HepG2 (cell line): Measurements from ENCODE around the gene TNNI3. TPM values are rescaled to one million over a fixed set of nuclear protein-coding genes. Genes with fewer than 3 reads are reported as not detected.
A peak's percentile ranks its signal among the peaks of the same experiment; 100 is the strongest.

Experiments
- AKAP8 ChIP-seq: sonication (generic); formaldehyde crosslinking; IDR thresholded peaks from 2 replicates; pipeline ENCODE4 v1.5.1; 2020; ENCODE audit warnings: mild to moderate bottlenecking, missing genetic modification reagents
- CENPX ChIP-seq: sonication (generic); formaldehyde crosslinking; IDR thresholded peaks from 2 replicates; pipeline ENCODE4 v1.9.0; 2021; ENCODE audit warnings: mild to moderate bottlenecking, missing genetic modification reagents, moderate library complexity
- DMAP1 ChIP-seq: IDR thresholded peaks from 2 replicates; pipeline ENCODE4 v1.6.1; 2016
- FIP1L1 ChIP-seq: fragments of 200-400 bp; formaldehyde crosslinking; IDR thresholded peaks from 2 replicates; pipeline ENCODE4 v1.6.1; 2018; ENCODE audit warnings: low read depth, mild to moderate bottlenecking, low read length, moderate library complexity, borderline replicate concordance; ENCODE audit not compliant: insufficient read depth
- FOXK2 ChIP-seq: fragments of 450-650 bp; IDR thresholded peaks from 2 replicates; pipeline ENCODE4 v1.6.1; 2016
- HNRNPLL ChIP-seq: fragments of 200-400 bp; formaldehyde crosslinking; IDR thresholded peaks from 2 replicates; pipeline ENCODE4 v1.6.1; 2017; ENCODE audit warnings: mild to moderate bottlenecking, low read depth, low read length; ENCODE audit not compliant: poor library complexity, severe bottlenecking
- ISL2 ChIP-seq: sonication (generic); formaldehyde crosslinking; IDR thresholded peaks from 2 replicates; pipeline ENCODE4 v1.5.0; 2020; ENCODE audit warnings: missing genetic modification reagents
- NCOA5 ChIP-seq: sonication (generic); formaldehyde crosslinking; IDR thresholded peaks from 2 replicates; pipeline ENCODE4 v1.4.0; 2020; ENCODE audit warnings: missing genetic modification reagents
- NFKB2 ChIP-seq: sonication (generic); formaldehyde crosslinking; IDR thresholded peaks from 2 replicates; pipeline ENCODE4 v1.4.0; 2020; ENCODE audit warnings: missing genetic modification reagents, borderline replicate concordance
- PBX2 ChIP-seq: IDR thresholded peaks from 2 replicates; pipeline ENCODE4 v1.6.1; 2016; ENCODE audit warnings: control low read depth
- RARA ChIP-seq: IDR thresholded peaks from 2 replicates; pipeline ENCODE4 v1.6.1; 2016; ENCODE audit warnings: missing genetic modification reagents, missing compliant biosample characterization
- REXO4 ChIP-seq: sonication (generic); formaldehyde crosslinking; IDR thresholded peaks from 2 replicates; pipeline ENCODE4 v1.8.0; 2022; ENCODE audit warnings: missing genetic modification reagents, mild to moderate bottlenecking, borderline replicate concordance
- SATB2 ChIP-seq: sonication (generic); formaldehyde crosslinking; IDR thresholded peaks from 2 replicates; pipeline ENCODE4 v1.5.0; 2020; ENCODE audit warnings: missing genetic modification reagents
- SMARCC2 ChIP-seq: fragments of 450-650 bp; IDR thresholded peaks from 2 replicates; pipeline ENCODE4 v1.6.1; 2017; ENCODE audit warnings: antibody characterized with exemption, mild to moderate bottlenecking
- TRIM22 ChIP-seq: fragments of 450-650 bp; IDR thresholded peaks from 2 replicates; pipeline ENCODE4 v1.6.1; 2017
- ZBTB4 ChIP-seq: sonication (generic); formaldehyde crosslinking; IDR thresholded peaks from 2 replicates; pipeline ENCODE4 v1.4.0; 2020; ENCODE audit warnings: missing genetic modification reagents, mild to moderate bottlenecking, borderline replicate concordance
- ZFYVE20 ChIP-seq: sonication (generic); formaldehyde crosslinking; IDR thresholded peaks from 2 replicates; pipeline ENCODE4 v1.8.0; 2023; ENCODE audit warnings: low read depth, mild to moderate bottlenecking, moderate library complexity, missing genetic modification reagents, borderline replicate concordance
- ZNF567 ChIP-seq: sonication (generic); formaldehyde crosslinking; IDR thresholded peaks from 2 replicates; pipeline ENCODE4 v1.8.1; 2023; ENCODE audit warnings: mild to moderate bottlenecking, missing genetic modification reagents, borderline replicate concordance
- ZNF713 ChIP-seq: sonication (generic); formaldehyde crosslinking; IDR thresholded peaks from 2 replicates; pipeline ENCODE4 v1.4.0; 2020; ENCODE audit warnings: mild to moderate bottlenecking, missing genetic modification reagents
- ZNF784 ChIP-seq: sonication (generic); formaldehyde crosslinking; IDR thresholded peaks from 2 replicates; pipeline ENCODE4 v1.5.1; 2020; ENCODE audit warnings: missing genetic modification reagents, mild to moderate bottlenecking, borderline replicate concordance
- ZNF839 ChIP-seq: sonication (generic); formaldehyde crosslinking; IDR thresholded peaks from 2 replicates; pipeline ENCODE4 v1.4.0; 2020; ENCODE audit warnings: missing genetic modification reagents, mild to moderate bottlenecking, borderline replicate concordance
- ZSCAN29 ChIP-seq: sonication (generic); formaldehyde crosslinking; conservative IDR thresholded peaks from 2 replicates; pipeline ENCODE4 v1.4.0; 2020; ENCODE audit warnings: mild to moderate bottlenecking, missing genetic modification reagents
- ZSCAN30 ChIP-seq: sonication (generic); formaldehyde crosslinking; IDR thresholded peaks from 2 replicates; pipeline ENCODE4 v1.5.0; 2020; ENCODE audit warnings: mild to moderate bottlenecking, missing genetic modification reagents
- polyA plus RNA-seq, 8 experiments: library from polyadenylated mRNA; depleted of rRNA in 3 of 8; stranded (reverse) in 7 of 8; unstranded in 1 of 8; fragments of >200 nt; fragmentation: Illumina TruSeq in 4 of 8; extraction: Trizol in 4 of 8; gene quantifications; 2 replicates each; pipeline versions ENCODE4 v1.2.1 to v1.2.3, GENCODE V29; 2011 to 2016; ENCODE audit warnings: low read depth in 4 of 8, missing spikeins in 1 of 8, mixed read lengths in 1 of 8; ENCODE audit not compliant: insufficient read depth in 1 of 8
- total RNA-seq, 5 experiments: library from RNA; depleted of rRNA; stranded (reverse); fragments of >200 nt; fragmentation: Illumina TruSeq; extraction: Trizol; gene quantifications; 2 replicates each; pipeline ENCODE4 v1.2.3, GENCODE V29; 2016; ENCODE audit warnings: low read depth in 1 of 5

The TNNI3 gene
- total and polyA plus RNA-seq, 2 of the 13 experiments (the other 11 are each of a cell fraction or from before 2014, with no cell fraction given), result 3.5 to 3.7 TPM

GRCh38 chr19:55206664-55207500, 49.4 kb upstream of the TNNI3 start (continued):
- TF ChIP-seq ISL2 (CRISPR knock-in tag) (no peak; the same call in 1 of the 2 replicates), ZNF839 (CRISPR knock-in tag) (no peak), REXO4 (CRISPR knock-in tag) (no peak), NFKB2 (CRISPR knock-in tag) (peak; percentile 53; the same call in 1 of the 2 replicates), TRIM22 (no peak), ZSCAN30 (CRISPR knock-in tag) (no peak), FOXK2 (peak; percentile 89), FIP1L1 (no peak), ZNF784 (CRISPR knock-in tag) (0 out of 2 replicates have a peak, but pooled peaks have one; percentile 50), RARA (CRISPR knock-in tag) (peak; percentile 87), ZNF713 (peak; percentile 17; the same call in 1 of the 2 replicates), CENPX (CRISPR knock-in tag) (no peak), AKAP8 (CRISPR knock-in tag) (0 out of 2 replicates have a peak, but pooled peaks have one; percentile 37), ZBTB4 (CRISPR knock-in tag) (peak; percentile 76; the same call in 1 of the 2 replicates), NCOA5 (no peak), PBX2 (CRISPR knock-in tag) (no peak), ZFYVE20 (CRISPR knock-in tag) (no peak), ZSCAN29 (CRISPR knock-in tag) (no peak), SMARCC2 (no peak), ZNF567 (no peak), HNRNPLL (peak; percentile 62), DMAP1 (CRISPR knock-in tag) (peak; percentile 65), SATB2 (CRISPR knock-in tag) (no peak)
